Right atrium auricular region (tissue), 2 donors: ENCODE results near the gene EPHB2. TPM values are rescaled to one million over a fixed set of nuclear protein-coding genes. Genes with fewer than 3 reads are reported as not detected.

ENCODE experiments used
- DNase-seq: peaks from one replicate; pipeline ENCODE4 v3.0.0-alpha.2; 2019; ENCODE audit warnings: low spot score
- H3K27ac ChIP-seq, 2 donors: fragments of 200-600 bp; sonication (generic); 1 replicate in 1 of 2; 2 replicates in 1 of 2; pipeline ENCODE4 v1.5.1; 2016 to 2019
- H3K27me3 ChIP-seq, 2 donors: fragments of 200-600 bp; sonication (generic); one replicate each; pipeline versions ENCODE4 v1.5.1 to v1.6.0; 2017 to 2019
- H3K36me3 ChIP-seq: fragments of 200-600 bp; sonication (generic); one replicate; pipeline ENCODE4 v1.5.1; 2016
- H3K4me1 ChIP-seq, 2 donors: fragments of 200-600 bp; sonication (generic); one replicate each; pipeline versions ENCODE4 v1.5.1 to v1.6.0; 2017 to 2019
- H3K4me3 ChIP-seq, 2 donors: fragments of 200-600 bp; sonication (generic); 1 replicate in 1 of 2; 2 replicates in 1 of 2; pipeline ENCODE4 v1.5.1; 2017 to 2019; ENCODE audit warnings: mild to moderate bottlenecking in 1 of 2, moderate library complexity in 1 of 2
- H3K9me3 ChIP-seq, 2 donors: fragments of 200-600 bp; sonication (generic); one replicate each; pipeline ENCODE4 v1.5.1; 2019
- total RNA-seq, 2 donors: library from RNA; depleted of rRNA; stranded (reverse); fragments of >200 nt; gene quantifications; one replicate each; pipeline ENCODE4 v1.1.0, GENCODE V29; 2016
- TF ChIP-seq, protein P1 (sequence below), 2 donors: fragments of 200-600 bp; sonication (generic); IDR thresholded peaks; one replicate each; pipeline ENCODE4 v1.5.1; 2019; ENCODE audit warnings: antibody characterized with exemption in 2 of 2

EPHB2 gene
- total RNA-seq, 2 donors from 2014 or later: 1.8 to 2.6 TPM

DNA sequence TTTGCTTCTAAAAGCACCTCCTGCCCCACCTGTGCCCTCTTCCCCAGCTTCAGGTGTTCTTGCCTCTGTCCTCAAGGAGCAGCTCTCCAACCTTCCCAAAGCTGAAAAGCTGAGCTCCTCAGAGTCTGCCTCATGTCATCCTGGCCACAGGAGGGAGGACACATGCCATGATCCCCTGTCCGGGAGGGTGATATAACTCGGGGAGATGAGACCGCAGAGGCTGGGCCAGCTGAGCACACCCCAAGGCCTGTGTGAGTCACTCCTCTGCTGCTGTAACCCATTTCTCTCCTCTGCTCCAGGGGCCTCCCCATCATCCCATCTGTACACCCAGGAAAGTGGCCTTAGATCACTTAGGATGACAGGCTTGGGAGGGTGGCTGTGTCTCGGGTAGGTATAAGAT lies 49.8 kb downstream of the EPHB2 start:
- Histone ChIP-seq H3K4me3 (no peak overlapping the region), H3K36me3 (no peaks in the 10 kb centered on the region), H3K9me3 (no peaks in the 10 kb centered on the region), H3K4me1 (no peaks in the 10 kb centered on the region), H3K27me3 (no peaks in the 10 kb centered on the region), H3K27ac (no peak overlapping the region)
- DNase-seq: no peak
- TF ChIP-seq, protein P1, sequence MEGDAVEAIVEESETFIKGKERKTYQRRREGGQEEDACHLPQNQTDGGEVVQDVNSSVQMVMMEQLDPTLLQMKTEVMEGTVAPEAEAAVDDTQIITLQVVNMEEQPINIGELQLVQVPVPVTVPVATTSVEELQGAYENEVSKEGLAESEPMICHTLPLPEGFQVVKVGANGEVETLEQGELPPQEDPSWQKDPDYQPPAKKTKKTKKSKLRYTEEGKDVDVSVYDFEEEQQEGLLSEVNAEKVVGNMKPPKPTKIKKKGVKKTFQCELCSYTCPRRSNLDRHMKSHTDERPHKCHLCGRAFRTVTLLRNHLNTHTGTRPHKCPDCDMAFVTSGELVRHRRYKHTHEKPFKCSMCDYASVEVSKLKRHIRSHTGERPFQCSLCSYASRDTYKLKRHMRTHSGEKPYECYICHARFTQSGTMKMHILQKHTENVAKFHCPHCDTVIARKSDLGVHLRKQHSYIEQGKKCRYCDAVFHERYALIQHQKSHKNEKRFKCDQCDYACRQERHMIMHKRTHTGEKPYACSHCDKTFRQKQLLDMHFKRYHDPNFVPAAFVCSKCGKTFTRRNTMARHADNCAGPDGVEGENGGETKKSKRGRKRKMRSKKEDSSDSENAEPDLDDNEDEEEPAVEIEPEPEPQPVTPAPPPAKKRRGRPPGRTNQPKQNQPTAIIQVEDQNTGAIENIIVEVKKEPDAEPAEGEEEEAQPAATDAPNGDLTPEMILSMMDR (IDR thresholded peaks at IDR 0.05): no peak

GRCh38 chr1:22761101-22761500 lies 50.5 kb downstream of the EPHB2 start:
- no peaks in the 10 kb centered on the region for H3K4me1 ChIP-seq
- TF ChIP-seq, protein P1 (IDR thresholded peaks at IDR 0.05): no peak
- no peaks in the 10 kb centered on the region for H3K36me3 ChIP-seq
- H3K9me3 ChIP-seq: no peaks in the 10 kb centered on the region
- no peak for DNase-seq
- H3K27ac ChIP-seq: no peak overlapping the region
- H3K27me3 ChIP-seq: no peaks in the 10 kb centered on the region
- no peak overlapping the region for H3K4me3 ChIP-seq

- no peak for DNase-seq
- Histone ChIP-seq H3K36me3 (no peaks in the 10 kb centered on the region), H3K27ac (no peak overlapping the region), H3K9me3 (no peaks in the 10 kb centered on the region), H3K4me1 (no peaks in the 10 kb centered on the region), H3K27me3 (no peaks in the 10 kb centered on the region), H3K4me3 (no peak overlapping the region)
- TF ChIP-seq, protein P1 (IDR thresholded peaks at IDR 0.05): no peak
Observed at GRCh38 chr1:22761821-22762220, 51.2 kb downstream of the EPHB2 start.

DNA sequence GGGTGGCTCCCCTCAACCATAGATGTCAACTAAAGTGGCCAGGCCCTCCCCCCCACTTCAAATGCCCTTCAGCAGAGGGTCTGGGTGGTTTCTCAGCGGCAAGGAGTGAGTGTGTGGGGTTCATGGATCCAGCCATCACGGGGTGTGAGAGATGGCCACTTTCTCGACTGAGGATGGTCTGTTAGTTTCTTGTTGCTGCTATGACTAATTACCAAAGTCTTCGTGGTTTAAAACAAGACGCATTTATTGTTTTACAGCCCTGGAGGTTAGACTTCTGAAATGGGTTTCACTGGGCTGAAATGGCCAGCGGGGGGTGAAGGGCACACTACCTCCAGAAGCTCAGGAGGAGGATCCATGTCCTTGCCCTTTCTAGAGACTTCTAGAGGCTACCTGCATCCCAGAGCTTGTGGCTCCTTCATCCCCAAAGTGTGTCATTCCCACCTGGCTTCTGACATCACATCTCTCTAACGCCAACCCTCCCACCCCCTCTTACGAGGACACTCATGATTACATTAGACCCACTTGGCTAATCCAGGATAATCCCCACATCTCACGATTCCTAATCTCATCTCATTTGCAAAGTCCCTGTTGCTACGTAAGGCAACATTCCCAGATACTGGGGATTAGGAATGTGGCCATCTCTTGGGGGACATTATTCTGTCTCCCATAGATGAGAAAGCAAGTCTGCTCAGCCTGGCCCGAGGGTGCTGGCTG lies 53.0 kb downstream of the EPHB2 start:
- DNase-seq: no peak
- no peaks in the 10 kb centered on the region for H3K27me3 ChIP-seq
- no peaks in the 10 kb centered on the region for H3K9me3 ChIP-seq
- H3K36me3 ChIP-seq: no peaks in the 10 kb centered on the region
- H3K27ac ChIP-seq: no peak overlapping the region
- H3K4me1 ChIP-seq: no peaks in the 10 kb centered on the region
- TF ChIP-seq, protein P1 (IDR thresholded peaks at IDR 0.05): no peak
- no peak overlapping the region for H3K4me3 ChIP-seq

GRCh38 chr1:22767852-22768251 lies 57.2 kb downstream of the EPHB2 start:
- H3K9me3 ChIP-seq: no peaks in the 10 kb centered on the region
- no peak overlapping the region for H3K27ac ChIP-seq
- no peaks in the 10 kb centered on the region for H3K36me3 ChIP-seq
- H3K4me1 ChIP-seq: no peaks in the 10 kb centered on the region
- DNase-seq: no peak
- no peak overlapping the region for H3K4me3 ChIP-seq
- no peaks in the 10 kb centered on the region for H3K27me3 ChIP-seq
- TF ChIP-seq, protein P1 (IDR thresholded peaks at IDR 0.05): no peak

GRCh38 chr1:22769932-22770331 lies 59.3 kb downstream of the EPHB2 start:
- no peaks in the 10 kb centered on the region for H3K9me3 ChIP-seq
- H3K27ac ChIP-seq: no peak overlapping the region
- TF ChIP-seq, protein P1 (IDR thresholded peaks at IDR 0.05): no peak
- no peaks in the 10 kb centered on the region for H3K36me3 ChIP-seq
- H3K4me1 ChIP-seq: peaks cover 0 to 8% of the 10 kb centered on the region in 2 donors
- H3K27me3 ChIP-seq: no peaks in the 10 kb centered on the region
- H3K4me3 ChIP-seq: no peak overlapping the region
- DNase-seq: no peak
